GM13976 (cell line): ENCODE results near the gene TRAM2.
A peak's percentile ranks its signal among the peaks of the same experiment; 100 is the strongest.

ENCODE experiments used
- DNase-seq: peaks from one replicate; pipeline ENCODE4 v3.0.0; 2012; ENCODE audit warnings: low spot score
- in situ Hi-C: fragments of 300-500 bp; cut with MboI; formaldehyde crosslinking; loops from one replicate; pipeline ENCODE4 v1.12.0; 2022; ENCODE audit warnings: low sequenced_read_pairs, mixed read lengths, inconsistent platforms; ENCODE audit not compliant: unreplicated experiment
- TF ChIP-seq, protein P1 (sequence below): IDR thresholded peaks from 2 replicates; pipeline ENCODE4 v1.5.1; 2012; ENCODE audit warnings: borderline replicate concordance, mild to moderate bottlenecking; ENCODE audit not compliant: insufficient read depth; ENCODE audit errors: extremely low read depth, missing control alignments, control extremely low read depth

The TRAM2 gene

GRCh38 chr6:52505726-52506409 is 71.0 kb downstream of the TRAM2 start:
- in situ Hi-C loops = no loop called here
- TF ChIP-seq, protein P1, sequence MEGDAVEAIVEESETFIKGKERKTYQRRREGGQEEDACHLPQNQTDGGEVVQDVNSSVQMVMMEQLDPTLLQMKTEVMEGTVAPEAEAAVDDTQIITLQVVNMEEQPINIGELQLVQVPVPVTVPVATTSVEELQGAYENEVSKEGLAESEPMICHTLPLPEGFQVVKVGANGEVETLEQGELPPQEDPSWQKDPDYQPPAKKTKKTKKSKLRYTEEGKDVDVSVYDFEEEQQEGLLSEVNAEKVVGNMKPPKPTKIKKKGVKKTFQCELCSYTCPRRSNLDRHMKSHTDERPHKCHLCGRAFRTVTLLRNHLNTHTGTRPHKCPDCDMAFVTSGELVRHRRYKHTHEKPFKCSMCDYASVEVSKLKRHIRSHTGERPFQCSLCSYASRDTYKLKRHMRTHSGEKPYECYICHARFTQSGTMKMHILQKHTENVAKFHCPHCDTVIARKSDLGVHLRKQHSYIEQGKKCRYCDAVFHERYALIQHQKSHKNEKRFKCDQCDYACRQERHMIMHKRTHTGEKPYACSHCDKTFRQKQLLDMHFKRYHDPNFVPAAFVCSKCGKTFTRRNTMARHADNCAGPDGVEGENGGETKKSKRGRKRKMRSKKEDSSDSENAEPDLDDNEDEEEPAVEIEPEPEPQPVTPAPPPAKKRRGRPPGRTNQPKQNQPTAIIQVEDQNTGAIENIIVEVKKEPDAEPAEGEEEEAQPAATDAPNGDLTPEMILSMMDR = peak; percentile 12
- DNase-seq = peak; percentile 36

- in situ Hi-C loops = no loop called here
- DNase-seq = peak; percentile 7
- TF ChIP-seq, protein P1 = no peak
Observed at GRCh38 chr6:52504782-52505136, 72.1 kb downstream of the TRAM2 start.

GRCh38 chr6:52503851-52504781 is 72.7 kb downstream of the TRAM2 start:
- DNase-seq = peak; percentile 16
- TF ChIP-seq, protein P1 = no peak
- in situ Hi-C loops = no loop called here

GRCh38 chr6:52503323-52503747 is 73.5 kb downstream of the TRAM2 start:
- TF ChIP-seq, protein P1 = no peak
- in situ Hi-C loops = no loop called here
- peak; percentile 20 for DNase-seq

DNA sequence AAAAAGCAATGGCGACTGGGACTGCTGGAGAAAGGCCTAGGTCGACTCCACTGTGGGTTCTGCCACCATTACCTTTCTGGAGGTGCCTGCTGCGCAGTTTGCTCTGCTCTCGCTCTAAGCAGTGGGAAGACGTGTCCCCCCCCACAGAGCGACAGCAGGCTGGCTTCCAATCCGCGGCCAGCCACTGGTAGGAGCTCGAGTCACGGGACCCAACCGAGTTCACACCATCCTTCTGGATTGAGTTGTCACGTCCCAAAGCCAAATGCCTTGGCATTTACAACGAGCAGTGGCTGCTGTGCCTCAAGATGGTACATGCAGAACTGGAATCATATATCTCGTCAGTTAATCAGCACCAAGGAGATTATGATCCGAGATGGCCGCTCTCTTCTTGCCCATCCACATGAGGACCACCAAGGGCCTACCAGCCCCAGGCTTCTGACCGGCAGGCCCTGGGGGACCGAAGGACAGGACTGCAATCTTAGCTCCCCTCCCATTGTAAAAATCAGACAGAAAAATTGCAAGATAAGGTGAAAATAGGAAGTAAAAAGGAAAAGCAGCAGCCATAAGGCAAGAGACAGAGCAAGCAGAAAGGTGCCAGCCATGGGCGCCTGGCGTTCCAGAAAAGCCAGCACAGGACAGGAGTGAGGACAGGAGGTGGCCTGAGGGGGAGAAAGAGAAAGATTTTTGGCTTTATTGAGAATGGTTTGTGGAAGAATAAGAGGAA is 74.4 kb downstream of the TRAM2 start:
- in situ Hi-C loops = no loop called here
- TF ChIP-seq, protein P1 = no peak
- peak; percentile 4 for DNase-seq
